H9 (cell line): ENCODE data around the gene IGIP. TPM values are rescaled to one million over a fixed set of nuclear protein-coding genes. Genes with fewer than 3 reads are reported as not detected.

Source experiments
- DNase-seq: peaks from one replicate; pipeline ENCODE4 v3.0.0-alpha.2; 2017
- H2AFZ ChIP-seq: one replicate; pipeline ENCODE4 v1.6.1; 2013; ENCODE audit warnings: mild to moderate bottlenecking, low read length, control low read depth, moderate library complexity
- H2AK5ac ChIP-seq: 2 replicates; pipeline ENCODE4 v1.6.1; 2013; ENCODE audit warnings: low read length, control low read depth, mixed read lengths; ENCODE audit not compliant: insufficient read length
- H2BK120ac ChIP-seq: one replicate; pipeline ENCODE4 v1.6.1; 2013; ENCODE audit warnings: low read depth, mild to moderate bottlenecking, low read length, control low read depth, inconsistent platforms; ENCODE audit not compliant: poor library complexity, severe bottlenecking
- H2BK12ac ChIP-seq: 2 replicates; pipeline ENCODE4 v1.6.1; 2013; ENCODE audit warnings: low read length, control low read depth, mixed read lengths, low read depth; ENCODE audit not compliant: insufficient read length
- H2BK15ac ChIP-seq: 2 replicates; pipeline ENCODE4 v1.6.1; 2013; ENCODE audit warnings: low read depth, low read length, control low read depth
- H2BK20ac ChIP-seq: one replicate; pipeline ENCODE4 v1.6.1; 2013; ENCODE audit warnings: low read depth, mild to moderate bottlenecking, low read length, control low read depth, inconsistent platforms; ENCODE audit not compliant: poor library complexity, severe bottlenecking
- H2BK5ac ChIP-seq: 2 replicates; pipeline ENCODE4 v1.6.1; 2013; ENCODE audit warnings: low read length, control low read depth, mixed read lengths; ENCODE audit not compliant: insufficient read length
- H3K14ac ChIP-seq: 2 replicates; pipeline ENCODE4 v1.6.1; 2013; ENCODE audit warnings: low read length, control low read depth; ENCODE audit not compliant: insufficient read depth
- H3K18ac ChIP-seq: 2 replicates; pipeline ENCODE4 v1.6.1; 2013; ENCODE audit warnings: low read depth, mild to moderate bottlenecking, mixed read lengths, low read length, control low read depth; ENCODE audit not compliant: insufficient read length
- H3K23ac ChIP-seq: 2 replicates; pipeline ENCODE4 v1.6.1; 2013; ENCODE audit warnings: low read length, control low read depth, mixed read lengths, low read depth; ENCODE audit not compliant: insufficient read length
- H3K23me2 ChIP-seq: 2 replicates; pipeline ENCODE4 v1.6.1; 2013; ENCODE audit warnings: low read depth, mild to moderate bottlenecking, mixed read lengths, low read length, control low read depth; ENCODE audit not compliant: insufficient read length, poor library complexity, severe bottlenecking
- H3K27ac ChIP-seq: 2 replicates; pipeline ENCODE4 v1.5.1; 2013; ENCODE audit warnings: low read length, control low read depth, mixed read lengths, low read depth; ENCODE audit not compliant: insufficient read length
- H3K27me3 ChIP-seq: 2 replicates; pipeline ENCODE4 v1.6.1; 2013; ENCODE audit warnings: low read length, control low read depth, inconsistent platforms; ENCODE audit not compliant: insufficient read depth
- H3K4ac ChIP-seq: 2 replicates; pipeline ENCODE4 v1.6.1; 2013; ENCODE audit warnings: low read depth, mild to moderate bottlenecking, control low read depth, inconsistent platforms, low read length, moderate library complexity
- H3K4me1 ChIP-seq: 2 replicates; pipeline ENCODE4 v1.6.1; 2013; ENCODE audit warnings: low read length, control low read depth, inconsistent platforms; ENCODE audit not compliant: insufficient read depth
- H3K4me2 ChIP-seq: 2 replicates; pipeline ENCODE4 v1.6.1; 2013; ENCODE audit warnings: low read length, control low read depth, mixed read lengths; ENCODE audit not compliant: insufficient read length, insufficient read depth
- H3K56ac ChIP-seq: 2 replicates; pipeline ENCODE4 v1.6.1; 2013; ENCODE audit warnings: low read depth, mild to moderate bottlenecking, mixed read lengths, low read length, control low read depth; ENCODE audit not compliant: insufficient read length
- H3K79me1 ChIP-seq: 2 replicates; pipeline ENCODE4 v1.6.1; 2013; ENCODE audit warnings: low read depth, mild to moderate bottlenecking, moderate library complexity, low read length, control low read depth, inconsistent platforms; ENCODE audit not compliant: insufficient read depth, poor library complexity, severe bottlenecking
- H3K79me2 ChIP-seq: 2 replicates; pipeline ENCODE4 v1.6.1; 2013; ENCODE audit warnings: low read length, control low read depth, inconsistent platforms; ENCODE audit not compliant: insufficient read depth
- H3K9ac ChIP-seq: 2 replicates; pipeline ENCODE4 v1.6.1; 2013; ENCODE audit warnings: low read length, control low read depth, mixed read lengths; ENCODE audit not compliant: insufficient read length; ENCODE audit errors: extremely low read depth
- H3K9me3 ChIP-seq: one replicate; pipeline ENCODE4 v1.6.1; 2013; ENCODE audit warnings: low read depth, low read length, inconsistent platforms; ENCODE audit not compliant: control insufficient read depth
- H3T11ph ChIP-seq: one replicate; pipeline ENCODE4 v1.6.1; 2013; ENCODE audit warnings: mild to moderate bottlenecking, low read length, control low read depth, inconsistent platforms
- H4K20me1 ChIP-seq: one replicate; pipeline ENCODE4 v1.6.1; 2013; ENCODE audit not compliant: control insufficient read depth, insufficient read length, insufficient read depth
- H4K5ac ChIP-seq: 2 replicates; pipeline ENCODE4 v1.6.1; 2013; ENCODE audit warnings: low read depth, mild to moderate bottlenecking, mixed read lengths, low read length, control low read depth; ENCODE audit not compliant: insufficient read length
- H4K8ac ChIP-seq: replicated peaks from 2 replicates; pipeline ENCODE4 v1.6.1; 2013; ENCODE audit warnings: low read length, control low read depth, mixed read lengths, low read depth; ENCODE audit not compliant: insufficient read length
- H4K91ac ChIP-seq: 2 replicates; pipeline ENCODE4 v1.6.1; 2013; ENCODE audit warnings: low read depth, mild to moderate bottlenecking, moderate library complexity, mixed read lengths, low read length, control low read depth; ENCODE audit not compliant: insufficient read length
- H3K27ac Mint-ChIP-seq, 3 experiments: 2 replicates in 2 of 3; 3 replicates in 1 of 3; pipeline ENCODE4 v1.8.0; 2020 to 2021; ENCODE audit warnings: mixed read lengths in 3 of 3, mild to moderate bottlenecking in 1 of 3, moderate library complexity in 1 of 3
- H3K27me3 Mint-ChIP-seq: 2 replicates; pipeline ENCODE4 v1.8.0; 2021; ENCODE audit warnings: low read depth, mild to moderate bottlenecking, moderate library complexity, mixed read lengths
- H3K36me3 Mint-ChIP-seq, 3 experiments: 2 replicates in 2 of 3; 3 replicates in 1 of 3; pipeline ENCODE4 v1.8.0; 2020 to 2021; ENCODE audit warnings: low read depth in 3 of 3, mixed read lengths in 3 of 3; ENCODE audit not compliant: insufficient read depth in 1 of 3
- H3K4me1 Mint-ChIP-seq, 2 experiments: 2 replicates each; pipeline ENCODE4 v1.8.0; 2020; ENCODE audit warnings: mixed read lengths in 2 of 2
- H3K4me3 Mint-ChIP-seq, 2 experiments: 2 replicates in 1 of 2; 3 replicates in 1 of 2; pipeline ENCODE4 v1.8.0; 2020 to 2021; ENCODE audit warnings: mild to moderate bottlenecking in 2 of 2, mixed read lengths in 2 of 2, moderate library complexity in 1 of 2
- H3K9me3 Mint-ChIP-seq, 2 experiments: 2 replicates in 1 of 2; 3 replicates in 1 of 2; pipeline ENCODE4 v1.8.0; 2020; ENCODE audit warnings: mild to moderate bottlenecking in 2 of 2, mixed read lengths in 2 of 2, moderate library complexity in 1 of 2
- CTCF ChIP-seq: fragments of 200-600 bp; sonication (generic); conservative IDR thresholded peaks from 3 replicates; pipeline ENCODE4 v1.8.0; 2021; ENCODE audit warnings: antibody characterized with exemption, mild to moderate bottlenecking
- WGBS: extraction: QIAGEN DNeasy Blood & Tissue Kit; methylation state at CpG from one replicate; pipeline ENCODE4 v1.1.7; 2013; ENCODE audit warnings: missing lambda C conversion rate, low lambda C conversion rate, mixed read lengths; ENCODE audit not compliant: insufficient read length; ENCODE audit errors: extremely low coverage; 5-methylcytosine and 5-hydroxymethylcytosine counted together
- total RNA-seq: library from RNA; stranded (reverse); gene quantifications from 2 replicates; pipeline ENCODE4 v1.2.1, GENCODE V29; 2021

IGIP gene
- total RNA-seq, 1 experiment from 2014 or later, result 0.52 TPM

DNA sequence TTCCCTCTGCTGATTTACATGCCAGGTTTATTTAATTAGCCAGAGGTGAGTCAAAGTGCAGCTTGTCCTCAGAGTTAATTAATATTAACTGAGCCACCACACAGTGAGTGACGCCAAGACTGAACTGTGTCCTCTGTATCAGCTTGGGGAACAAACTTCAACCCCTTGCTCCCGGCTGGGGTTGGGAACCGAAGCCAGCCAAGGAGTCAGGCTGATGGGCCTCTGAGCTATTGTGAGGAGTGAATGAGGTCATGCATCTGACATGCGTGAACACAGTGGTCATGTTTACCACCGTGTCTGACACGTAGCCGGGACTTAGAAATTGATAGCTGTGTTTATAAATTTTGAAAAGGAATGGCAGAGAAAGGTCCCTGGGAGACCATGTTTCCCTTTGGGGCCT, 17.1 kb downstream of the IGIP start:
- H3K23me2 ChIP-seq, result peaks cover 8% of the 10 kb centered on the region
- no peak overlapping the region for H3K4me3 Mint-ChIP-seq

More for the DNA sequence above, 17.1 kb downstream of the IGIP start:
- no peak overlapping the region for H3K9ac ChIP-seq
- H4K8ac ChIP-seq, result no peak overlapping the region
- Mint-ChIP-seq H3K9me3 (no peaks in the 10 kb centered on the region; a peak in 1 of 5 replicates), H3K36me3 (no peaks in the 10 kb centered on the region), H3K4me1 (peaks cover 12 to 13% of the 10 kb centered on the region in 2 experiments), H3K27ac (no peak overlapping the region), H3K27me3 (peaks cover 50% of the 10 kb centered on the region)
- no peak overlapping the region for H2BK120ac ChIP-seq
- no peak overlapping the region for H3K23ac ChIP-seq
- H3K79me2 ChIP-seq, result no peaks in the 10 kb centered on the region
- H4K5ac ChIP-seq, result no peak overlapping the region
- H4K20me1 ChIP-seq, result no peaks in the 10 kb centered on the region
- H3K79me1 ChIP-seq, result no peaks in the 10 kb centered on the region
- TF ChIP-seq CTCF, result no peak
- no peak overlapping the region for H3K14ac ChIP-seq
- no peak overlapping the region for H2BK15ac ChIP-seq
- no peak overlapping the region for H4K91ac ChIP-seq
- no peak overlapping the region for H3T11ph ChIP-seq
- no peak overlapping the region for H2AFZ ChIP-seq
- no peak for DNase-seq
- H2AK5ac ChIP-seq, result no peak overlapping the region
- H3K18ac ChIP-seq, result no peak overlapping the region
- no peak overlapping the region for H2BK20ac ChIP-seq
- H3K27ac ChIP-seq, result no peak overlapping the region
- H3K56ac ChIP-seq, result no peak overlapping the region
- H2BK5ac ChIP-seq, result no peak overlapping the region
- peaks cover 26% of the 10 kb centered on the region for H3K27me3 ChIP-seq
- no peak overlapping the region for H2BK12ac ChIP-seq
- H3K4me1 ChIP-seq, result no peaks in the 10 kb centered on the region
- no peaks in the 10 kb centered on the region for H3K9me3 ChIP-seq
- H3K4ac ChIP-seq, result no peak overlapping the region
- H3K4me2 ChIP-seq, result no peak overlapping the region
- WGBS, result no CpG with 5 or more reads among the region's 7 CpGs
